ENCODE results near the gene C6orf15. TPM values are rescaled to one million over a fixed set of nuclear protein-coding genes. Genes with fewer than 3 reads are reported as not detected.

C6orf15 gene
- total RNA-seq, 1 donor from 2014 or later = not detected

GRCh38 chr6:31140643-31141042, 28.3 kb upstream of the C6orf15 start:
- Mint-ChIP-seq H3K27ac (ENCODE audit: unreplicated experiment) (no peak overlapping the region), H3K27me3 (ENCODE audit: unreplicated experiment) (no peaks in the 10 kb centered on the region), H3K9me3 (ENCODE audit: unreplicated experiment) (no peaks in the 10 kb centered on the region), H3K4me1 (ENCODE audit: unreplicated experiment) (peaks cover 30% of the 10 kb centered on the region), H3K4me3 (ENCODE audit: unreplicated experiment) (no peak overlapping the region), H3K36me3 (ENCODE audit: unreplicated experiment) (peaks cover 8% of the 10 kb centered on the region)
- DNase-seq (ENCODE audit: extremely low spot score, unreplicated experiment) = no peak
- TF ChIP-seq CTCF (IDR thresholded peaks at IDR 0.05) = no peak

DNA sequence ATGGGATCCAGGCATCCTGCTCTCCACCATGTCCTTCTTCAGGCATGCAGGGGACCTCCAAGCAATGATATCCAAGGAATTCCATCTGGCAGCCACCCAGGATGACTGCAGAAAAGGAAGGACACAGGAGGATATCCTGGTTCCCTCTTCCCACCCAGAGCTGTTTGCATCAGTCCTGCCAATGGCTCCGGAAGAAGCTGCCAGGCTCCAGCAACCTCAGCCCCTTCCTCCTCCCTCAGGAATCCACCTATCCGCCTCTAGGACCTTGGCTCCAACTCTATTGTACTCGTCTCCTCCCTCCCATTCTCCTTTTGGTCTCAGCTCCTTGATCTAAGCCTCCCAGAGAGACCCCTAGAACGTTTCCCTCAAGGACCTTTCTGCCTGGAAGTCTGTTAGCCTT, 27.2 kb upstream of the C6orf15 start:
- H3K4me1 Mint-ChIP-seq (ENCODE audit: unreplicated experiment) = peaks cover 30% of the 10 kb centered on the region
- peaks cover 2% of the 10 kb centered on the region for H3K36me3 Mint-ChIP-seq (ENCODE audit: unreplicated experiment)
- no peaks in the 10 kb centered on the region for H3K9me3 Mint-ChIP-seq (ENCODE audit: unreplicated experiment)
- H3K27ac Mint-ChIP-seq (ENCODE audit: unreplicated experiment) = no peak overlapping the region
- no peak overlapping the region for H3K4me3 Mint-ChIP-seq (ENCODE audit: unreplicated experiment)
- TF ChIP-seq CTCF (IDR thresholded peaks at IDR 0.05) = no peak
- DNase-seq (ENCODE audit: extremely low spot score, unreplicated experiment) = no peak
- no peaks in the 10 kb centered on the region for H3K27me3 Mint-ChIP-seq (ENCODE audit: unreplicated experiment)

DNA sequence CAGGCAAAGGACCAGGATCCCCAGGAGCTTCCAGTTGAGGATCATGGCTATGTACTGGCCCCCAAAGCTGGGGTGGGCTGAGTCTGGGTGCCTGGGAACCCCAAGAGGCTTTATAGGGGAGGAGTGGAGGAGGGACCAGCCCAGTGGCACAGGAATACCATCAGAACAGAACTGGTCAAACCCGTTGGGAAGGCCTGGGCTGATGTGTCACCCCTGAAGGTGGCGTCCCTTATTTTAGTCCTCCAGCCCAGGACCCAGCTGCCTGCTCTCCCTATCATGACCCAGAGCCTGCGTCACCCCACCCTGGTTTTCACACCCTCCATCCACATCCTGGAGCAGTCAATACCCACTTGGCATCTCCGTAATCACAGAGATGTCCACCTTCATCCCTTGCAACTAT, 26.6 kb upstream of the C6orf15 start, which contains the start of gene PSORS1C2:
TSS of gene PSORS1C2 (minus strand) at position 85 of the 400 bp plus-strand sequence. CDS start at position 45, 40 bp downstream.
- DNase-seq (ENCODE audit: extremely low spot score, unreplicated experiment) = no peak
- Mint-ChIP-seq H3K9me3 (ENCODE audit: unreplicated experiment) (no peaks in the 10 kb centered on the region), H3K4me3 (ENCODE audit: unreplicated experiment) (no peak within 1 kb of the TSS), H3K4me1 (ENCODE audit: unreplicated experiment) (peaks cover 30% of the 10 kb centered on the region), H3K36me3 (ENCODE audit: unreplicated experiment) (peaks cover 2% of the 10 kb centered on the region), H3K27me3 (ENCODE audit: unreplicated experiment) (no peaks in the 10 kb centered on the region), H3K27ac (ENCODE audit: unreplicated experiment) (no peak within 1 kb of the TSS)
- no peak for TF ChIP-seq CTCF (IDR thresholded peaks at IDR 0.05)

- Mint-ChIP-seq H3K27me3 (ENCODE audit: unreplicated experiment) (no peaks in the 10 kb centered on the region), H3K27ac (ENCODE audit: unreplicated experiment) (no peak overlapping the region), H3K4me3 (ENCODE audit: unreplicated experiment) (no peak overlapping the region), H3K36me3 (ENCODE audit: unreplicated experiment) (no peaks in the 10 kb centered on the region), H3K4me1 (ENCODE audit: unreplicated experiment) (peaks cover 12% of the 10 kb centered on the region), H3K9me3 (ENCODE audit: unreplicated experiment) (no peaks in the 10 kb centered on the region)
- TF ChIP-seq CTCF (IDR thresholded peaks at IDR 0.05) = no peak
- DNase-seq (ENCODE audit: extremely low spot score, unreplicated experiment) = no peak
These were observed 23.3 kb upstream of the C6orf15 start for GRCh38 chr6:31135710-31136109.

DNA sequence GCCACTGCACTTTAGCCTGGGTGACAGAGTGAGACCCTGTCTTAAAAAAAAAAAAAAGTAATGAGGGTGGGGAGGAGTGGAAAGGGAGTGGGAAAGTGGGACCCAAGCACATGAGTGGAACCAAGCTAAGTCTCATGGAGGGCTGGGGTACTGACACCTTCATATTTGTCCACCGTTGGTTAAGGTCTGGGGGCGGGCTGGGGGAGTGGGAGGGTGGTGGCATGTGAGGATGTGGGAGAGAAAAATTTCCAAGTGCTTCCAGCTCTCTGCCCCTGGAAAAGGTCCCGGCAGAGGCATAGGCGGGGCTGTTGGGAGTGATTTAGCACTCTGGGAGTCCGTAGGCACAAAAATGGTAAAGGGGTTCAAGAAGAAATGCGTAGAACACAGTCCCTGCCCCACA, 20.4 kb upstream of the C6orf15 start:
- Mint-ChIP-seq H3K9me3 (ENCODE audit: unreplicated experiment) (no peaks in the 10 kb centered on the region), H3K4me1 (ENCODE audit: unreplicated experiment) (peaks cover 8% of the 10 kb centered on the region), H3K27me3 (ENCODE audit: unreplicated experiment) (peaks cover 16% of the 10 kb centered on the region), H3K4me3 (ENCODE audit: unreplicated experiment) (no peak overlapping the region), H3K36me3 (ENCODE audit: unreplicated experiment) (no peaks in the 10 kb centered on the region), H3K27ac (ENCODE audit: unreplicated experiment) (no peak overlapping the region)
- no peak for DNase-seq (ENCODE audit: extremely low spot score, unreplicated experiment)
- no peak for TF ChIP-seq CTCF (IDR thresholded peaks at IDR 0.05)
